Skeletal muscle tissue (tissue), 2 donors: ENCODE measurements around the gene RTBDN. TPM values are rescaled to one million over a fixed set of nuclear protein-coding genes. Genes with fewer than 3 reads are reported as not detected.

Experiments used
- small RNA-seq: library from RNA; depleted of rRNA; stranded (forward); fragments of <200 nt; gene quantifications from one replicate; pipeline ENCODE3, GENCODE V24; 2014
- total RNA-seq: library from RNA; depleted of rRNA; stranded (reverse); fragments of >200 nt; gene quantifications from one replicate; pipeline ENCODE4 v1.2.3, GENCODE V29; 2014

The RTBDN gene
- total RNA-seq, 1 donor from 2014 or later, result not detected

Small RNAs within 50 kb of the gene (small RNA-seq; reads per million reads assigned to genes)
- not detected for gene MIR5684
- not detected for gene MIR6794

Other genes starting within 250 kb of the RTBDN start
- 5.2 TPM for gene ZNF490, start 223.8 kb downstream of the RTBDN start, total RNA-seq
- gene ZNF791, start 223.7 kb downstream of the RTBDN start, total RNA-seq, result 10.4 TPM
- gene MAN2B1, start 167.8 kb downstream of the RTBDN start, total RNA-seq, result 31.3 TPM
- gene WDR83, start 167.8 kb downstream of the RTBDN start, total RNA-seq, result 6.3 TPM
- gene DHPS, start 152.7 kb downstream of the RTBDN start, total RNA-seq, result 56.9 TPM
- gene GNG14, start 146.6 kb downstream of the RTBDN start, total RNA-seq, result not detected
- 3.1 TPM for gene FBXW9, start 137.9 kb downstream of the RTBDN start, total RNA-seq
- gene TNPO2, start 110.6 kb downstream of the RTBDN start, total RNA-seq, result 20.4 TPM
- 175 TPM for gene TRIR, start 99.9 kb downstream of the RTBDN start, total RNA-seq
- gene GET3, start 97.1 kb downstream of the RTBDN start, total RNA-seq, result 53.8 TPM
- not detected for gene BEST2, start 82.8 kb downstream of the RTBDN start, total RNA-seq
- gene HOOK2, start 59.0 kb downstream of the RTBDN start, total RNA-seq, result 13.6 TPM
- gene JUNB, start 43.1 kb downstream of the RTBDN start, total RNA-seq, result 31.3 TPM
- gene PRDX2, start 32.8 kb downstream of the RTBDN start, total RNA-seq, result 207 TPM
- gene THSD8, start 32.5 kb downstream of the RTBDN start, total RNA-seq, result not detected
- 5.7 TPM for gene RNASEH2A, start 28.0 kb downstream of the RTBDN start, total RNA-seq
- not detected for gene MAST1, start 3.9 kb upstream of the RTBDN start, total RNA-seq
- gene DNASE2, start 46.9 kb upstream of the RTBDN start, total RNA-seq, result 10.4 TPM
- 2.1 TPM for gene KLF1, start 52.6 kb upstream of the RTBDN start, total RNA-seq
- gene GCDH, start 56.6 kb upstream of the RTBDN start, total RNA-seq, result 39.7 TPM
- gene SYCE2, start 84.7 kb upstream of the RTBDN start, total RNA-seq, result not detected
- gene FARSA, start 99.1 kb upstream of the RTBDN start, total RNA-seq, result 49.1 TPM
- 382 TPM for gene CALR, start 104.0 kb upstream of the RTBDN start, total RNA-seq
- 57.9 TPM for gene RAD23A, start 111.3 kb upstream of the RTBDN start, total RNA-seq
- 21.4 TPM for gene GADD45GIP1, start 122.6 kb upstream of the RTBDN start, total RNA-seq
- not detected for gene DAND5, start 135.0 kb upstream of the RTBDN start, total RNA-seq
- gene NFIX, start 160.9 kb upstream of the RTBDN start, total RNA-seq, result 49.1 TPM